ENCODE measurements around the gene FRAT1.

- TF ChIP-seq CTCF (conservative IDR thresholded peaks at IDR 0.05 in 1 of 2, IDR thresholded peaks at IDR 0.05 in 1 of 2; ENCODE audit: extremely low read depth in 1 of 2, insufficient read depth in 1 of 2, low read depth in 1 of 2, low read length in 2 of 2), result no peak
- no peak for TF ChIP-seq EZH2 (IDR thresholded peaks at IDR 0.05; ENCODE audit: borderline replicate concordance, low read length)
Measured at GRCh38 chr10:97328646-97329453, 9.8 kb downstream of the FRAT1 start.

Data from mammary epithelial cell (primary cell).